GM19467 (cell line): Measurements from ENCODE around the gene CLSTN2.
"Not testable (repeated sequence)": the region's sequence is repeated elsewhere in the genome, so short reads cannot be mapped to it uniquely, and the experiment has no call there.

Source experiments
- ATAC-seq: cut with Tn5 transposase; IDR thresholded peaks from one replicate; pipeline ENCODE4 v1.9.1; 2021; ENCODE audit warnings: mild to moderate bottlenecking, moderate library complexity; ENCODE audit not compliant: unreplicated experiment

The CLSTN2 gene

DNA sequence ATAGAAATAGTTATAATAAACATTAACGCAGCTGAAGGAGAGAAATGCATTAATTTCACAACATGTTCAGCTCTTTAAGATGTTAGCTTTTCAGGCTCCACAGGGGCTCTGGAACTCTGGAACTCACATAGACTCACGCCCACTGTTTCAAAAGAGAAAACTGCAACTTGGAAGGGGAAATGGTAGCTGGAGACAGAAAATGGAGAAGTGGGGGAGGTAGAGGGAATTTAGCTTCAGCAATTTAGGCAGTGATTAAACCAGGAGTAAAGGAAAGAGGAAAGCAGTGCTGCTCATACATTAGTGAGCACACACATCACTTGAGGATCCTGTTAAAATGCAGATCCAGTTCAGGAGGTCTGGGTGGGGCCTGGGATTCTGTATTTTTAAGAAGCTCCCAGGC, 468.1 kb downstream of the CLSTN2 start:
- ATAC-seq = no peak

DNA sequence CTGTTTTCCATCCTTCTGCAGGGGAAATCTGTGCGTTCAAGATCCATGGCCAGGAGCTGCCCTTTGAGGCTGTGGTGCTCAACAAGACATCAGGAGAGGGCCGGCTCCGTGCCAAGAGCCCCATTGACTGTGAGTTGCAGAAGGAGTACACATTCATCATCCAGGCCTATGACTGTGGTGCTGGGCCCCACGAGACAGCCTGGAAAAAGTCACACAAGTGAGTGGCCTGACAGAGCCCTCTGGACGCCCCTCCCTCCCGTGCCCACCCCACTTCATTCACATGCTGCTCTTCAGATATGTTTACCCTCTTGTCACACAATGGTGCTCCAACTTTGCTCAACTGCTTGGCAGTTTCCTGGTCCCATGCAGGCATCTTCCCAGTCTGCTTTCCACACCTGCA, 468.6 kb downstream of the CLSTN2 start:
- no peak for ATAC-seq

DNA sequence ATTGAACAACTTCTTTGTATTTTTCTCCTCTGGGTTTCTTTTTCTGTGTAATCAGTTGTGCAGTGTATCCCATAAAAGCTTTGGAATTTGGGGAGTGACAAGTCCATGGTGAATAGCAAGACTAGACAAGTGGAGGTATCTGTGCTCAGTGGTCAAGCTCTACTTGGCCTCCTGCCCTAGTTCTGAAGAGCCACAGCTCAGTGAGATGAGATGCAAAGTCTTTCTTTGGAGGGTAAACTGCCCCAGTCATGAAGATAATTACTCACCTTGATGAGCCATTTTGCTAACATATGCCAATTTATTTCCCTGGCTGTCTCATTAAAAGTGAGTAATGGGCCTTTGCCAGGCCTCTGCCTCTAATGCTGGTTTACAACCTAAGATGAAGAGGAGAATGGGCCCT, 471.7 kb downstream of the CLSTN2 start:
- ATAC-seq = no peak

DNA sequence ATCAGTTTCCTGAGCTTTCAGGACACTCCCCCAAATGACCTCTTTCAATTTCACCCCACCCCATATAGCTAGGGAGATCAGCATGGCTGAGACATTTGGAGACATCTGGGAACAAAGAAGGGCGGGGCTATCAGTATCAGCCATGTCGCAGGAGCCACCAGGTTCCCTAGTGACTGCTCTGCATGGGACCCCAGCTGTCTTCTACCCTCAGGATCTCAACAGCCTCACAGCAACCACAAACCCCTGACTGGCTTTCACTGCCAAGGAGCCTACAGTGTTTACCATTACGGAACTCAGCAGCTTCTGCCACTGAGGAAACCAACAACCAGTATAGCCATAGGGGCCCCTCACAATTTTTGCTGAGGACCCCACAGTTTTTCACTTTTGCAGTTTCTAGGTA, 473.3 kb downstream of the CLSTN2 start:
- no peak for ATAC-seq

DNA sequence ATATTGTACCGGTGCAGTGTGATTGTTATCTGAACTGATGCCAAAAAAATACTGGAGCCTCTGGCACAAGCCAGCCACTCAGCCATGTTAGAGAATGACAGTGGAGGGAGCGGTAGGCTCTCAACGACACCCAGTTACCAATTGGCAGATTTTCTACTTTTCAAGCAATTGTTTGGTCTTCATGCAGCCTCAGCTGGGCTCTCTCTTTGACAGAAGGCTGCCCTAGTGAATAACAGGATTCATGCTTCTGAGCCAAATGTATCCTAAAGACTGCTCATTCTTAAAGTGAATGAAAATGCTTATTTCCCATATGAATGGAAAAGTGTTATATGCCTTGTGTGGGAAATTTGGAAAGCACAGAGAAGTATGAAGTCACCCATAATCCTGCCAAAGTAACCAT, 481.7 kb downstream of the CLSTN2 start:
- ATAC-seq = no peak

DNA sequence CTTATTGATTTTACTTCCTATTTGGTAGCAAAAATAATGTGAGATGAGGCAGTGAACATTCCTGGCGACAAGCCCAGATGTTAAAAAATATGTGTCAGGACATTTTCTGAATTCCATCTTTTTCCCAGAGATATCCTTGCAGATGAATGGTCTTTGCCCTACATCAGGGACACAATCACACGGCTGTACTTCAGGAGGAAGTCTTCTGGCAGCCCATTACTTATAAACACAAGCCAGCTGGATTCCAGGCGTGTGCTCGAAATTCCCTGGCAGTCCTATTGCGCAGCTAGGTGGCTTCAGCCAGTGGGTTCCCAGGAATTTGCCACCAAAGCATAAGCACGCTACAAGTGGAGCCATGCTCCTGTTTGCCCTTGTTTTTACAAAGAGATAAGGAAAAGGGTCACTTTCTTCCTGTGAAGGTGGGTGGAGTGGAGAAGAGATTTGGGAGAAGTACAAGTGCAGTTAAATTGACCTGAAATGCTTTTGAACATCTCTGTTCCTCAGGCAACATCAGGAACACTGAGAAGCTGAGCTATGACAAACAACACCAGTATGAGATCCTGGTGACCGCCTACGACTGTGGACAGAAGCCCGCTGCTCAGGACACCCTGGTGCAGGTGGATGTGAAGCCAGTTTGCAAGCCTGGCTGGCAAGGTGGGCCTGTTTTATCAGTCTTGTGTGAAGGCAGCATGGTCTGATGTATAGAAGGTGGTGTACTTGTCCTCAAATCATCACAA, 485.8 kb downstream of the CLSTN2 start:
- no peak for ATAC-seq

DNA sequence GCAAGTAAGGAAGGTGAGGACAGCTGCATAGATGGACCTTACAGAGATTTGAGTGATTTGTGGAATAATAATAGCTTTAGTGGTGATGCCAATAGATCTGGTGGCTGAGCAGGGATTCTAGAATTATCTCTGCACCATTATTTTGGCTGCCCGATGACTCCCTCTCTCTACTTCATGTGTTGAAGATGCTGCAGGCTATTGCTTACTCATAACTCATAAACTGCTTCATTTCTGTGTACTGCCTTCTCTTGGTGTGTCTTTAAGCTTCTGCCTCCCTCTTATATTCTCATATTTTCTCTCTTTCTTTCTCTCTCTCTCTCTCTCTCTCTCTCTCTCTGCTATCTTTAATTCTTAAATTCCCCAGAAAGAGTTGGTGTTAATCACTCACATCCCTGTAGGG, 486.9 kb downstream of the CLSTN2 start:
- no peak for ATAC-seq

DNA sequence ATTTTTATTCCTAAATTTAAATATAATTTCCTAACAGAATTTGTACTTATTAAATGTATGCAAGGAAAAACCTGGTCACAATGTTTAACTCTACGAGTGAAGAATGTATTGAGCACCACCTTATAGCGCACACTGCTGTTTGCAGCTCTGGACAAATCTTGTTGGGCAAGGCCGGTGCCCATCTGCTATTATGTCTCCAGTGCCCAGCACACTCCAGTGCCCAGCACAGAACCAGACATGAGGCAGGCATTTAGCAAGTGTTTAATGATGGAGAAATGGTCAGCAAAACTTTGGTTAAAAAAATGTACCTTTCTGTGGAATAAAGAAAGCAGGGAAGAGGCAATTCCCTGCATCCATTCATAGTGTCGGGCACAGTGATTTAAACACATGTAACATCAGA, 488.2 kb downstream of the CLSTN2 start:
- no peak for ATAC-seq

DNA sequence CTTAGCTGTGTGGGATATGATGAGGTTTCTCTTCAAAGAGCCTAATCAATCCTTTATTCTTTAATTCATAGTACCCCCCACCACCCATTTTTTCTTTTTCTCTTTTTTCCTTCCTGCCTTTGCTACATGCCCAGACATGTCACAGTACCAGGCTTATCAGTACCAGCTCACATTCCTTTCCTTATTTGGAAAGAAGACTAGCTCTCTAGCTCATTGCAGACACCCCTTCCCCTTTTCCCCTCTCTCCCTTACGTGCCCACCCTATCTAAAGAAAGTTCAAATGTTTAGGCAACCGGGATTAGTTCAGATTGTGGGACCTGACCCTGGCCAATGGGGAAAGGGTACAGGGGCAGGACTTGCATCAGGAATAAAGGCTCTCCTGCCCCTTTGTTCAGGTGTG, 488.6 kb downstream of the CLSTN2 start:
- ATAC-seq = not testable (repeated sequence)

DNA sequence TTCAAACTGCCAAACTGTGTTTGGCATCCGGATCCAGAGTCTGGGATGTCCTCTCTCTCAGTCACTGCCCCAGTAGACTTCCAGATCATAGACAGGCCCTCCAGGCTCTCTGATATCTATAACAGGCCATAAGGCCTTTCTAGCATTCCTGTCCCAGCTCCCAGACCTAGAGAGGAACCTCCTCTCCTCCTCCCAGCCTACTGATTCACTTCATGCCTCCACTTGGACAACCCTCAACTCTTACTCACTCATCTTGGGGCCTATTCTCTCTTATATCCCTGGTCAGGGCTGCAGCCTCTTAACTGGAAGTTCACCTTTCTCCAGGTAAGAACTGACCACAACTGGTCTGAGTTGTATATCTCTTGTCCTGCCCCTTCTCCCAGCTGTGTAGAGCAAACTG, 489.2 kb downstream of the CLSTN2 start:
- no peak for ATAC-seq

DNA sequence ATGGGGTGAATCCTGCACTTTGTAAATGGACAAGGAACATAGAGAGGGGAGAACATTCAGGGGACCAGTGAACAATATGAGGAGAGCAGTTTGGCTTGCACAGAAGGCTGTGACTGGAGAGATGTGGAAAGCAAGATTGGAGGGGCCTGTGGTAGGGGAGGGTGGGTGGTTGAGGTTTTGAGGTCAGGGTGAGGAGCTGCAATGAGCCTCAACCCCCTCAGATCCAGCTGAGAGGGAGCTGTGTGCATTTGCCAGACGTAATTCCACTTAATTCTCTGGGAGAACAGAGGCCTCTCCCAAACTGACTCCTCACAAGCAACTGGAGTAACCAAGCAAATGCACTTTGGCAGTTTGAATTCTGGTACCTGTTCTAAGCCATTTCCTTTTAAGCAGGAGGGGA, 489.7 kb downstream of the CLSTN2 start:
- ATAC-seq = no peak

DNA sequence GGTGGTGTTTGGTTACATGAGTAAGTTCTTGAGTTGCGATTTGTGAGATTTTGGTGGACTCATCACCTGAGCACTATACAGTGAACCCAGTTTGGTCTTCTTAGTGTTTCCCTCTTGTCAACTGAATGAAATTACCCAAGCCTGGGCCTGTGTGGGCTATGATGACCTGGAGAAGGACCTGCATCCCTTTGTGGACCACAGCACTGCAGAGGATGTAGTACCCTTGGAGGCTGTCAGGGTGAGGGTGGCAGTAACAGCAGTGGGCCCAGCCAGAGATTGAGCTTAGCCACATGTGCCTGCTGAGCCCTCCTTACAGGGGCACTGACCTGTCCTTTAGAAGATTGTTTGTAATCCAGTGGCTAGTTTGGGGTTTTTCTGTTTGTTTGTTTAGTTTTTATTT, 492.8 kb downstream of the CLSTN2 start:
- ATAC-seq = no peak

DNA sequence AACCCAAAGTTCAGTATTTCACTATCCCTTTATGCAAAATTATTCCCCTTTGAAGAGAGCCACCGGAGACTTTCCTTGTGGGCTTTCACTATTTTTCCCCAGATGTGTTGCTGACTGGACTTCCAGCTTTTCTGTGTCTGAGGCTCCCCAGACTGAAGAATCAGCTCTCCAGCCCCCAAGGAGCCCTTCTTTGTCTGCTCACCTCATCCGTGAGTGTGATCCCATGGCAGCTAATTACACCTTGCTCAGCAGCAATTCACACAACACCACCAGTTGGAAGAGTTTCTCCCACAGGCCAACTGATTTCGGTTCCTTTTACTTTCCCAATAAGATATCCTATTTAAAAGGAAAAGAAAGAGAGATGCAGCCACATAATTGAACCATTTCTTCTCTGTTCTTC, 493.4 kb downstream of the CLSTN2 start:
- no peak for ATAC-seq

DNA sequence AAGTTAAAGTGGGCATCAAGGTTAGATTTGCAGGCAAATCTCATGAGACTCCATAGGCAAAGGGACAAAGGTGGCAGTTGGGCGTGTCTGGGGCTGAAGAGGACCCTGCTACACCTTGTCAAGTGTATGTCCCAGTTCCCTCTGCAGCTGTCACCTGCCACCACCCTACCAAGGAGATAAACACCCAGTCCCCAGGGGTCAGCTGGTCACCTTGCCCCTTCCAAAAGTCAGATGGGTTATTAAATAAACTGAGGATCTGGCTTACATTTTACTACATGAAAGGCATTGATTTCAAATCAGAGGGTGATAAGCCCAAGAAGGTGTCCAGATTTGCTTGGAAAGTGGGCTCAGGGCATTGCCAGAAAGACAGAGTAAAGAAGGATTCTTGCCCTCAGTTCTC, 494.8 kb downstream of the CLSTN2 start:
- ATAC-seq = no peak

DNA sequence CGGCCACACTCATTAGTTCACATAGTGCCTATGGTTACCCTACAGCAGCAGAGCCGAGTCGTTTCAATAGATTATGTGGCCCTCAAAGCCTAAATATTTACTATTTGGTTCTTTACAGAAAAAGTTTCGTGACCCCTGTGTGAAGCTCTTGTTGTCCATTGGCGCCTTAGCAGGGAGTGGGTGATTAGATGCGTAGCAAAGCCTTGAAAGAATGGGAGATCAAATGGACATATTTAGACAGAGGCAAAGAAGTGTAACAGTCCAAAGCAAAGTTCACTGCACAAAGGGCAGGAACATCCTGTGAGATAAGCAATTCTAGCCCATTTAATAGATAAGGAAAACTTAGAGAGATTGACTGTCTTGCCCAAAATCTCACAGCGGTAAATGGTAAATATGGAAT, 495.5 kb downstream of the CLSTN2 start:
- no peak for ATAC-seq

DNA sequence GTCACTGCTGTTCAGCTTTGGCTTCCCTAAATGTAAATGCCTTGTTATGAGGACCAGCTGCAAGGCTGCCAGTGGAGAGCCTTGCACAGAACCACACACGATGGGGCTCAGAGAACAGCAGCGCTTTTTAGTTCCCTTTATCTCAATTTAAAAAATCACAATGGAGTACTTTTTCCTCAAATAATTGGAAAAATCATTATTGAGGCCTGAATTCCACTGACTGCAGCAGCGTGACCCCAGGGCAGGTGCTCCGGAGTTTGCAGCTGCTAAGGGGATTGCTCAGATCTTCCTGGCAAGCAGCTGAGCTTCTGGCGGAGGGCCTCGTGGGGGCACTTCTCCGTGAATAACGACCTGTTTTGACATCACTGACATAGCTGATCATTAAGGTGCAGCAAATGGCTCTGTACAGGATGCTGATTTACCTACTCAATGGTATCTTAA, 497.3 kb downstream of the CLSTN2 start:
- ATAC-seq = no peak

DNA sequence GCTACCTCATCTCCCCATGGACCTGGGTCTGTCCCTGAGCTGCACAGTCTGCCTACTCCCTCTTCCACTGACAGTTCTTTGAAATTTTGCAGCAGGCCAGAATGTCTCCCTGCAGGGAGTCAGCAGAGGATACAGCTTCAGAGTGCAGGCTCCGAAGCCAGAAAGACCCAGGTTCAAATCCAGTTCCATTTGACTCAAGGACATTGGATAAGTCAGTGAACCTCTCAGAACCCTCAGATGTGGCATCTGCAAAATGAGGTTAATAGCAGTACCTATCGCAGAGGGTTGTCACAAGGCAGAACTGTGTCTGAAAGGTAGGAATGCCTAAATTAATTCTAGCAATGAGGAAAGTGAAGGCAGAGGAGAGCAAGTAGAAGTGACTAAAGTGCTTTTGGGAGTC, 498.4 kb downstream of the CLSTN2 start:
- ATAC-seq = no peak

DNA sequence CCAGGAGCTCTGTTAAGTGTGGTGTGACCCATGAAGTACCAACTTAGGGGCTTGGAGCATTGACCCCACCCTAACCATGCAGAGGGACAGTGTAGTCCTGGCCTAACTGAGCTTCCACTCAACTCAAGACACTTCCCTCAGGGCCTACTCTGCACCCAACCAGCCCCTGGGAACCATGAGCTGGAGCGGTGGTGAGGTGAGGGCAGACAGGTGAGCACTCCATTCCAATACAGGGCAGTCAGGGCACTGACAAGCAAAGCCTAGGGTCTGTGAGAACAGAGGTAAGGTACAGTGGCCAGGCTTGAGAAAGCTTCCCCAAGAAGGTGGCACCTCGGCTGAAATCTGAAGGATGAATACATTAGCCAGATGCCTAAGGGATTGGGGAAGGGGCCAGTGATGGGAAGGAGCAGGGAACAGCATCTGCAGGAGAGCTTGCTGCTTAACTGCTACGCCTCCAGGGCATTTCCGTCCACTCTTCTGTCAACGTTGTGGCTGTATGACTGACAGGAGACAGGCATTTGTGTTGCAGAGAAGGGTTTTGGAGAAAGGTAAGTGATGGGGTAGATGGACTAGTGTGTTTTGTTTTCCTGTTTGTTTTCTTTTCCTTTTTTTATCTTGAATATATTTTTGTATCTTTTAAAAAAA, 499.4 kb downstream of the CLSTN2 start:
- no peak for ATAC-seq

DNA sequence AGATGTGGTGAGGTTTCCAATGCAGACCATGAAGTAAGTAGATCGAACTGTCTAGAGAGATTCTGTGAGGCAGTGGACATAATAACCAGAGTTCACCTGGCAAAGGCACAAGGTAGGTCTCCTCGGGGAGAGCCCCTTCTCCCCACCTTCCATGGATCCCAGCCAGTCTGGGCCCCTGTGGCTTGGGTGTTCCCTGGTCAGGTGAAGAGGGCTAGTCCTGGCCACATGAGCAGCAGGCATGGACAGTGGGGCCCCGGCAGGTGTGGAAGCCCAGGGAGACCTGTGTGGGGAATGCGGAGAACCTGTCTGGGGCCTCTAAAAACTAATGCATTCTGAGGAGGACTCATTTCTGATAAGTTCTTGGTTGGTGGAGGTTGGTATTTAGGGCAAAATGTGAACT, 501.4 kb downstream of the CLSTN2 start:
- ATAC-seq = no peak

DNA sequence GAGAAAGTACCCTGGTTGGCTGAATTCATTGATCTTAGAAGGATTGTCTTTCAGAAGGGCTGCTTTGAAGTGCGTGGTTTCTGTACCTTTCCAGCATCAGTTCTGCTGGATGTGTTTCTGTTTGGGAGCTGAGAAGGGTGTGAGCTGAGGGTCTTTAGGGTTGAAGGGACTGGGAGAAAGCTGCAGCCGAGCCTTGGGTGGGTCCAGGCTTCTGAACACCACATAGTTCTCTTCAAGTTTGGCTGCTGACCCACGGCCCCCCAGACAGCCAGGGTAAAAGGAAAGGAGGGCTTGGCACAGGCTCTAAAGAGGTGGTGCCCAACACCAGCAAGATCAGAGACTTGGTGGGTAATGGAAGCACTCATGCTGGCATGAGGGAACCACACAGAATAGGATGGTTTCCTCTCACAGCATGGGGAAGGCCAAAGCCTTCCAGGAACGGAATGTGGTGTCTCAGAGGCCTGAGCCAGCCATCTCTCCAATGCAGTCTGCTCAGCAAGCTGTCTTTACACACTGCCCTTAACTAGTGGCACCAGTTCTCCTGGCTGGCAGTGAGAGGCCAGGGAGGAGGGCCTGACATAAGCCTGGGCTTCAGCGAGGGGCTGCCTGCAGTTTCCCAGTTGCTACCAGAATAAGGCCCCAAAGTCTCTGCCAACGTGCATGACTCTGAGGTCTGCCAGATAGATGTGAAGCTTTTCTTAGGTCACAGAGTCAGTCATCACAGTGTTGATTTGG, 503.9 kb downstream of the CLSTN2 start:
- no peak for ATAC-seq

DNA sequence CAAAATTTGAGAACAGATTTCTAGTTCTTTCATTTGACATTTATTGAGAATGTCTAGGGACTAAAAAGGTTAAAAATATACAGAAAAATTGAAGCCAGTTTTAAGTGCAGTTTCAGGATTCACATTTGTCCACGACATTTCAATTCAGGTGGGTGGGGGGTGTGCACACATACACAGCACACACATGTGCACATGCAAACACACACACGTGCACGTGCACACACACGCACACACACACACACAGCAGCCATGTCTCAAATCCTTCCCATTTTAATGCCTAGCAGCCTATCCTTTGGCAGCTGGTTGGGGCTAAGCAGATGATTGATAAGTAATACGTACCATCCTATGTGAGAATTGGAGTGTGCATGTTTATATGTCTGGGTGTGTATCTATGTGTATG, 504.5 kb downstream of the CLSTN2 start:
- no peak for ATAC-seq

DNA sequence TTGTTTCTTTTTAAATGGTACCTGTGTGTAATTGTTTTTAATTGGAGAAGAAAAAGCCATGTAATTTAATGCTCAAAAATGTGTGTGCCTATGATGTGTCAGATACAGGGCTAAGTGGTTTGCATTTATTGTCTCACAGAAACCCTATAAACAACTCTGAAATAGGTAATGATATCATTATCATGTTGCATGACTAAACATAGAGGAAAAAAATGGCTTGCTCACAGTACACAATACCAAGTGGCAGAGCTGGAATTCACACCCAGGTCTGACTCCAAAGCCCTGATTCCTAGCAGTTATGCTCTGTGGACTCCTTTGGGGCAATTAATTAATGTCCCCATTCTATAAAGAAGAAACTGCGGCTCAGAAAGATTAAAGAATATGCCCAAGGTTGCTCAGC, 505.5 kb downstream of the CLSTN2 start:
- ATAC-seq = no peak
